Measurements from ENCODE around the gene INSYN2A.

INSYN2A gene

DNA sequence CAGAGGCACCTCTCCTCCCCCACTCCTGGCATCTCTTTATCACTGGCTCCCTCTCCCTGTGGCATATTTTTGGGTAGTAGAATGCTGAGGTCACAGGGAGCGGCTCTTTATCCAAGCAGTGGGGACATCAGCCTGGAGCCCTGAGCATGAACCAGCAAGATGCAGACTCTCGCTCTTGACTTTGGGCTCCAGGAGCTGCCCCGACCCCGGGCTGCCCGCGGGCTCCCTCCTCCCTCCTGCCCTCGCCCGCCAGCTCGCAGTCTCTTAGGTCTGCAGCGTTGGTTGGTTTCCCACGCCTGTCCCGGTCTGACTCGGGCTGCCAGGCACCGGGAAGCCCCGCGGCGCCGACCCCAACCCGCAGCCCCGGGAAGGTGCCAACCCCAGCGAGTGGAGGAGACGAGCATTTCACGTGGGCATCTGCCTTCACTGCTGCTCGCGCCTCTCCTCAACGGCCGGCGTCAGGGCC lies 1.3 kb downstream of the INSYN2A start:
- no peak for DNase-seq

DNA sequence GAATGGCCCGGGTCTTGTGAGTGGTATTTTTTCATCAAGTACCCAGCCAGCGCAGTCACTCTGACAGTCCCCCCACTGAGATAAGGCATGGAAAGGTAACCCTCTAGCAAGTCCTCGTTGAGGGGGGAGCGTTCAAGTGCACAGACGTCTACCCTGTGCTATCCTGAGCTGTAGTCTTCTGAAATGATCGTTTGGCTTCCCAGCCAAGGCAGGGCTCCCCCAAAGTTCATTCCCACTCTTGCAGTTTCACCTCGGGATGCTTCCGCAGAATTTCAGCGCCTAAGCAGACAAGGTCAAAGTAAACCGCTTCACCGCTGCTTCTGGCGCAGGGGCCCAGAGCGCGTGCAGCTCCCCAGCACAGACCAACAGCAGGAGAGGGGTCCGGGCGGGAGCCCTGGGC lies 1.8 kb downstream of the INSYN2A start:
- DNase-seq: no peak

DNA sequence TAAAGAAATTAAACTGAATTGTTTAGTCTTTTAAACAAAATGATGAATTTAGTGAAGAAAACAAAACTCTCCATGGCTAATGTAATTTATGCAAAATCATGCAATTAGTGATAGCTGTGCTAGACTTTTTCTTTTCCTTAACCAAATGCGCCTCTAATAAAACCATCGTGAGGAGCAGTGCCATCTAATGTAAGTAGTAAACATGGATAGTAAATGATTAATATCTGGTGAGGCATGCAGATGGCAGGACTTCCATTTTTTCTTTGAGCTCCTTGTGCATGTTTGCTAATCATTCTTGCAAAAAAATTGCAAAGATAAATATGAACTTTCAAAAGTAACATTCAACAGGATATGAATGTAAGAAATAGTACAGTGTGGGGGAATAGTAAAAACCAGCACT lies 2.3 kb downstream of the INSYN2A start:
- no peak for DNase-seq

DNA sequence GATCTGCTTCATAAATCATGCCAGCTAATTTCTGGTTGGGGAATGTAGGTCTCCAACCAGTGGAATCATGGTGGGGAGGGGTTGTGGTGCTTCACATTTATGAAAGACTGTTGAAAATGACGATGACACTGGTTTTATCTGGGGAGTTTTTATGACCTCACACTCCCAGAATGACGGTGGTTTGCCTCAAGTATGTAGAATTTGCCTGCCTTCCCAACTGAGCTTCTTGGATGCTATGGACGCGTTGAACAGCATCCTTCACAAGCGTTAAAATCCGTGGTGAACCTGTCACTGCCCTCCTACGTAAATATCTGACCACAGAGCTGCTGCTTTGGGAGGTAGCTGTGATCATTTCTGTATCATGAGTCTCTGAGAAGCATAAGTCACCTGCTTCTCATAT lies 3.3 kb downstream of the INSYN2A start:
- no peak for DNase-seq

DNA sequence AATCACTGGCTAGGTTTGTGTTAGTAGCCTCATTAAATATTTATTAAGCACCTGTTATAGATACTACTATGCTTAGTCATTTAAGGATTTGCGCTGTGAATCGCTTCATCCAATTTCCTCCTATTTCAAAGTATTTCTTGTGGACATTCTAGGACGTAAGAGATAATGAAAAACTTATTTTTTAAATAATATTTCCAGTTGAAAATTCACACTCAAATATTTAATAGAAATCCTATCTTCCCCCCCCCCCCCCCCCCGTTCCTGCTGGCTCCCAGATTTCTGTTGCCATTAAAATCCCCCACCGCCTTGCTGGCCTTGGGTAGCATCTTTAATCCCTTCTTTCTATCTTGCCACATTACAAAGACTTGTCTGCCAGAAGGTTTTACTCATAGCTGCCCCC lies 6.0 kb downstream of the INSYN2A start:
- no peak for DNase-seq

DNA sequence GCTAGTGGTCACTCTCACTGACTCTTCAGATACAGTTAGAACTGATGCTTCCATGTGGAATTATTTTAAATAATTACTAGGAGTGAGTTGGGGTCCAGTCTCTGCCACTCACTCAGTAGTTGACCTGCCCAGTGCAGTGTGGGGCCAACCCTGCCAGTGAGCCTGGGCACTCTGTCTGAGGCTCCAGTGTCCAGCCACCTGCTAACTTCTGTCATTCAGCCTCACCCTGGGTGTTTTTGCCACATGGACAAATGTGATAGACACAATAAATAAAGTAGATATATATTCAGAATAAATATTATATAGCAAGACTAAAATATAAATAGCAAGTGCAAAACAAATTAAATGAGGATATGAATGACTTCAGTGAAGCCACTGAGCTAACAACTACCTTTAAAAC lies 7.2 kb downstream of the INSYN2A start:
- DNase-seq: no peak

DNA sequence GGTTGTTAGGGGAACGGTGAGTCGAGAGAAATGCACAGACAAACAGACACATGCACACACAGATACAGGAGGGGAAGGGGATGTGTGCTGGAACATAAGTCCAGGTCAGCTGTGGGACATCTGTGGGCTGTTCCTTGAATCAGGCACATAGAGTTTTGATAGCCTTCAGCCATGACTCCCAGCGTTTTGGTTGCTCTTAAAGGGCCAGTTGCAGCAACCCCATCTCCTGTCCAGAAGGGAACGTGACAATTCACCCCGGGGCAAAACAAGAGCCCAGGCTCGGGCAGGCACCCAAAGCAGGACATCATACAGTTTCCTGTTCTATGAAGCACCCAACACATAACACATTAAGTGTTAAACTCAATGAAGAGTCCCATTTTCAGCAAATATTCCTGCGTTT lies 9.6 kb downstream of the INSYN2A start:
- no peak for DNase-seq

DNA sequence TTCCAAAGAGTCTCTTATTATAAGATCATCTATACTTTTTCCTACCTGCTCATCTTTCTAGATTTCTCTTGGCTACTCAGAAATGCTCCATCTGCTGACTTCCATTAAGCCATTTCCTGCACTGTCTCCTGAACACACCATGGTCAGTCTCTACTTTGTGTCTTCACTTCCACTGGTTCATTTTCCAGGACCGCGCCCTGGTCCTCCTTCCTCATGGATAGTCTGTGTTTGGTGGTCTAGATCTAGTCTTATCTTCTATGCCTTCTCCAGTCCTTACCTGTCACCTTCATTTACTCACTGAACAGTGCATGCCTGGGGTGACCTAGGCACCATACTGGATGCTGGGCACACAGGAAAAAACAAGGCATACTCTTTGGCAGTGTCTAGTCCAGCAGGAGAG lies 11.8 kb downstream of the INSYN2A start:
- DNase-seq: no peak

DNA sequence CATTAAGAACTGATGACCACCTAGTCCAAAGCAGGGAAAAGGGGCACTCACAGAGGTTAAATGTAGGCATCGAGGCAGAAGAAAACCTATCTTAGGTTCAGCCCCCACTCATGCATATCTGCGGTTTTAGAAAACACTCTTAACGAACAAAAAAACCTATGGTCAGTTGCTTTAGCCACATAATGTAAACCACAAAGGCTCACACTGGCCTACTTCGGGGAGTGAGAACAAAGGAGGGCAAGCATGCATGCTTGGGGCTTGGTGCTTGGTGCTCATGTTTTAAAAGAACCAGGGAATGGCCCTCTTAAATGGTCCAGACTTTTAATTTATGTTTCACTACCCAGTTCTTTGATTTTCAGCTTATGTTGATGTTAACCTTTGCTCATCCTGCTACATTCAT lies 14.2 kb downstream of the INSYN2A start:
- no peak for DNase-seq

DNA sequence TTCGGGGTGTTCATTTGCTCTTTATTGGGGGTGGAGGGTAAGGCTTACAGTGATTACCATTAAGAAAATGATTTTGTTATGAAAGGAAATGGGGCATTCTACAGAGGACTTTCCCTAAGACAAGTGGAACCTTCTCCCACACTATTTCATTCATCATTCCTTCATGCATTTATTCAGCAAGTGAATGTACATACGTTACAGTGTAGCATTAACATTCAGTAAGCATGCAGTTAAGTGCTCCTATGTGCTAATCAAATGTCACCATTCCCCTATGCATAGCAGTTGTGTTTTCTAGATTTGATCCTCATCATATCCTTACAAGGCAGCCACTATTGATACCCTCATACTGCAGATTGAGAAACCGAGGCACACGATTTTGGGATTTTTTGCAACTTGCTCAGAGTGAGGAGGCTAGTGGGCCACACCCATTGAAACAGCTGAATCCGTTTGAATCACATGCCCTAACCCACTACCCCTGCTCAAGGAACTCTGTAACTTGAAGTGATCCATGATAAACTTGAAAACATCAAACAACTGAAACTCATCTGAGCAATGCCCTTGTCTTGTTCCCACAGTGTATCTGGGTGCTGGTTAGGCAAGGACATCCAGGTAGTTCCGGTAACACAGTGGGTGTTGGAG lies 16.7 kb downstream of the INSYN2A start:
- no peak for DNase-seq

DNA sequence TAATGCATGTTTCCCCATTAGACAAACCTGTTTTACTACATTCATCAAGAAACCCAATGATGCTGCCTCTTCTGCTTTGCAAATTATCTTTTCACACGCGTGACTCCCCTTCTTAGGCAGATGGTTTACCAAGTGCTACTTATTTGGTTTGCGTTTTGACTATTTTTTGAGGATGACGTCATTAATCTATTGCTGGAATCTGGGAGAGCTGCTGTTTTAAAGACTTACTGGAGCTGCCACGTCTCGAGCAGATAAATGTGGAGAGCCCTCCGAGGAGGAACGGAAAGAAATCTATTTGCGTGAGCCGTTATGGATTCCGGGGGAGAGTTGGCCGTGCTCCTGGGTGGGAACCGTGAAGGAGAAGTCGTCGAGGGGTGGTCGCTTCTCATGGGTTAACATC lies 19.7 kb downstream of the INSYN2A start:
- DNase-seq: no peak

DNA sequence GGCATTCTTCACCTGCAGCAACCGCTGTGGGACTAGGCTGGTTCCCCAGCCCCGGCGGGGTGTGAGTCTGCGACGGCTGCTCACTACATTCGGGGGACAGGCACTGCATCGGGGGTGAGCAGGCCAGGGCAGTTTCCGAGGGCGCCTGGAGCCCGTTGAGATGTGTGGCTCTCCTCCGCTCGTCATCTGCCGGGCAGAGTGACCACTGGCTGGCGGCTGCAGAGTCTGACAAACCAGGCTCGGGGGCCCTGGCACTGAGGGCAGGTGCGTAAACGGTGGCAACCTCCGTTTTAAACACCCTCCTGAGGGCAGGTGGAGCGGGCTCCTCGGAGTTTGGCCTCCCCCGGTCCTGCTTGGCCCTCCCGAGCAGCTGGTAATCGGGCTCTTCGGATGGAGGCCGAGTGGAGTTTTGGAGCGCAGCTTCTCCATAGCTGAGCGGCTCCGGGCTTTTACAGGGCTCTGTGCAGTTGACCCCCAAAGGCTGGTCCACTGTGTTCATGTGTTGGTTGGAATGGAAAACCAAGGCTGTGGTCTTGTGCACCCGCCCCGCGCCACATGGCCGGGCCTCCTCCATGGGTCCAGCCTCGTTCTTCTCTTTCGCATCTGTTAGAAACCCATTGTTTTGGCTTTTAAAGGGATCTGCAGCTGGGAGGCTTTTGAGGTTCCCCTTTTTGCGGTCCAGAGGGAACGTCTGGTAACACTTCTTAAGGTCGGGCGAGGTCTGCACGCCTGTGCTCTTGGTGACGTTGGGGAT lies 20.9 kb downstream of the INSYN2A start:
- no peak for DNase-seq

DNA sequence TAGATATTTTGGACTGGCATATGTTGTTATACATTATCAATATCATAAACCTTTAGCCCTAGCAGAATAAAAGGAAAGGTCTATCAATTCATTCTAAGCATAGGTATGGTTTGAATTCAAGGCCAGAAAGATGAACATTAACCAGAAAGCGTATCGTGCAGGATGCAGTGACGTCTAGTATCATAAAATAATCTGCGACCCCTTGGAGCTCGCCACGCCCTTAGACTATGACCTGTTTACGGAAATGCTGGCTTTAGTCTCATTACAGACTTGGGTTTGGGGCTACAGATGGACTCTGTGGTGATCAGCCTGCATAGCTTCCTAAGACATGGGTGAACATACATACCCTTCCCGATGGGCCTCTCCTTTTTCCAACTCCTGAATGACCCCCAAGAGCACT lies 21.5 kb downstream of the INSYN2A start:
- DNase-seq: no peak

DNA sequence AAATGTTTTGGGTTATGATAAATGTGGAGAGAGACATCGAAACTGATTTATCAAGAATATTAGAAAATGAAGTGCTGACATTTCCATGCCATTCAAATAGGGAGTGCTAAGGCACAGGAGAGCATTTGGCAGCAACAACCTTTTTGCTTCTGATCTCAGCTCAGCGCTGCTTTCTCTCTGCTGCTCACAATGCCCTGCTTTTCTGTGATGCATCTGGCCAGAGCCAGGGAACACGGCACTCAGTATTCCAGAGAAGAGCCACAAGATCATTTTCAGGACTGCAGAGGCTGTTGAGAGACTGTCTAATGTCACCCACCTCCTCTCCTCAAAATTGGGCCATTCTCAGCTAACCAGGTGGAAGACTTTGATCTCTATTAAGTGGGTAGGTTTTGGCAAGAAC lies 28.1 kb downstream of the INSYN2A start:
- no peak for DNase-seq

DNA sequence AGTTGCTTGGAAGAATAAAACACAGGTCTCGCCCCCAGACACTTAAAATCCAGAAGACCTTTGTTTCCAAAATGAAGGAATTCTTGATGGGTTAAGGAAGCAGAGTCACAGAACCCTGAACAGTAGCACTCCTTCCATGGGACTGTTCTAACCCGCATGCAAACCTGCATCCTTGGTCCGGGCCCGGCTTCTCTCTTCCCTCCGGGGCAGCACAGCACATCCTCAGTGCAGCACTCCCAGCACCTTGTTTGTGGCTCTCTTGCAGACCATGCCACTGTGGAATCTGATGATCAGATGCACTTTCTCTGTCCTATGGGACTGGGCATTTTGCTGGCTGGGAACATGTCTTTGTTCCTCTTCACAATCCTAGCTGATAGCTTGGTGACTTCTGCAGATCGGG lies 33.5 kb downstream of the INSYN2A start:
- DNase-seq: no peak

DNA sequence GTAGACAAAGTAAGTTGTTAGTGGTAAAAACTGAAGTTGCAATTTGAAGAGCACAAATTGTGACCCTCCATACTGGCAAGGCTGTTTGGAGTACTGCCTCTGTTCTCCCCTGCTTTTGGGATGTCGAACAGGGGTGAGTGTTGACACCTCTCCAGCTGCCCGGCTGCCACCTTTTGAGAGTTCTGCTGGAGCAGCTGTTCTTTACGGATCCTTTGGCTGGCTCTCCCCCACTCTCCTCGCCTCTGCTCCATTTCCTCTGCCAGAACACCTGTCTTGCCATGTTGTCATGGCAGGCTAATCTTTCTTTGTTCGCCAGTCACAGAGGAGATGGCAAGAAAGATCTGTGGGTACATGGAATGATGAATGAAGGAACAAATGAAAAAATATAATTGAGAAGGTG lies 34.9 kb downstream of the INSYN2A start:
- DNase-seq: no peak

DNA sequence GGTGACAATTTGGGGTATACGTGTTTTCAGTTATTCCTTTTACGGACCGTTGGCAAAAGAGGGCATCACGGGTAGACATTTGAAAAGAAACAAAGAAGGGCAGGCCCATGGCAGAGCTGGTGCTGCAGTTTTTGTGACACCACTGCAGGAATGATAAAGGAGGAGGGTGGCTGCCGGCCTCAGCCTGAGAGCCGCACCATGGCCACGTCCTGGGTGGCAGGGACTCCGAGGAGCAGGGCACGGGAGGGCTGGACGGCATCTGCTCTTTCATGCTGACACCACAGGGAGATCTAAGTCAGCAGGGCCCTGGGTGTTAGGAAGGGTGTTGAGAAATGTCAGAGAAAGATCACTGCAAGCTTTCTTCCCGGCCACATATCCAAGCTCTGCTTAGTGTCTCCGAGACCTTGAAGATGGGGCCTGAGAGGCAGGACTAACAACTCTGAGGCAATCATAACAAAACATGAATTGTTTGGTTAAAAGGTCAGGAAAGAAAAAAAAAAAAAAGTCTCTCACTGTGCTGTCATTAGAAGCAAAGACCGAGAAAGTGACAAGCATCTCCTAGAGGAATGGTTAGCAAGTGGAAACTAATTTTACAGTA lies 36.6 kb downstream of the INSYN2A start:
- DNase-seq: no peak

DNA sequence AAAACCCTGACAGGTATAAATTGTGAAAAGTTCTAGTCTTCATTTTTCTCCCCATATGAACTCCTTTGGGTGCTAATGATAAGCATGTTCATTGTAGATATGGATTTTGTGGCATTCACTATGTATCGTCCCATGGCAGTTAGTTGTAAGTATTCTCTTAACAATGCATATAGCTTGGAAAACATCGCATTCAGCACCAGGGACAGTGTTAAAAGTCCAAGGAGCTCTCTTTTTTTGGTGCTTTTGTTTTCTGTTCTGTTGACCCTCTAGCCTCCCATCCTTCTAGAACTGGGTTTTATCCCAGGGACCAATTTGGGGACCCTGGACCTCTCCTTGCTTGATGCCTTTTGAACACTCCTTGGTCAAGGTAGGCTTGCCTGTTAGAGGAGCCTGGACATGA lies 37.7 kb downstream of the INSYN2A start:
- DNase-seq: no peak

DNA sequence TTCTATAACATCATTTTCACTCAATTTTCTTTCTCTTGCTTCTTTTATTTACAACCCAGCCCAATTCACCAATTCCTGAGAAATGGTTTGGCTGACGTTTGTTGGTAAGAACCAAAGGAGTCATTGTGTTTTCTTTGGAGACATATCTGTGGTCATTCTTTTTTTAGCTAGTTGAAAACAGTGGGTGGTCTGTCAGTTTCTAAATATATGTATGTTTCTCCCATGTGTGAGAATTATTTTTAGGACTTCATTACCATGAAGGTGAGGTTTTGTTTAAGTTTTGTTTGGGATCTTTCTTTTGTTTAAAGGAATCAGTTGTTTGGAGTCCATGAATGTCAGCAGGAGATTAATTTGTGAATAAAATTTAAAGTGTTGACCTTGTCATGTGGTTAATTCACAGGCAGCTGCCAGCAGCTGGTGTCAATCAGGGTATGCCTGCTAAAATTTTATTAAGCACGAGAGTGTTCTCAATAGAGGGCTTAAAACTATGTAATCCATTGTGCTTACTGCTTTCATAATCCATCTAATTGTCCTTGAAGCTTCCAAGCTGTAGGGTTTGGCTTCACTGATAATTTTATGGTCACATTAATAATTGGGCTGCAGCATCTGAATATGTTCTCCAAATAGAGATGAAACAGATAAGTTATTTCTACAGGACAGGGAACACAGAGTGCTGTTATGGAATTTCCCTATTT lies 38.7 kb downstream of the INSYN2A start:
- no peak for DNase-seq

DNA sequence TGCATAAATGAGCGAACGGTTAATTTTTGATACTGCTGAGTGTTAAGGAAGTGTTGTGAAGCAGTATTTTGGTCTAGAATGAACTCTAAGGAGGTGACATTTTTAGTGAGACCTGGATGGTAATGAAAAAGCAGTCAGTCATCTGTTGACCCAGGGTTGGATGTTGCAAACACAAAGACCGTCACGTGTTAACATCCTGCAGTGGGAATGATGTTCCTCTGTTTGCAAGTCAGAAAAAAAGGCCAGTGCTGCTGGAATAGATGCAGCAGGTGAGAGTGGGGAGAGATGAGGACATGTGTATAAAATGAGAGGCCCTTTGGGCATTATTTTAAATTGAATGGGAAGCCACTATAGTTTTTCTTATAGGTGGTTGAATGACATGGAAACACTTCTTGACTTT lies 39.3 kb downstream of the INSYN2A start:
- no peak for DNase-seq

DNA sequence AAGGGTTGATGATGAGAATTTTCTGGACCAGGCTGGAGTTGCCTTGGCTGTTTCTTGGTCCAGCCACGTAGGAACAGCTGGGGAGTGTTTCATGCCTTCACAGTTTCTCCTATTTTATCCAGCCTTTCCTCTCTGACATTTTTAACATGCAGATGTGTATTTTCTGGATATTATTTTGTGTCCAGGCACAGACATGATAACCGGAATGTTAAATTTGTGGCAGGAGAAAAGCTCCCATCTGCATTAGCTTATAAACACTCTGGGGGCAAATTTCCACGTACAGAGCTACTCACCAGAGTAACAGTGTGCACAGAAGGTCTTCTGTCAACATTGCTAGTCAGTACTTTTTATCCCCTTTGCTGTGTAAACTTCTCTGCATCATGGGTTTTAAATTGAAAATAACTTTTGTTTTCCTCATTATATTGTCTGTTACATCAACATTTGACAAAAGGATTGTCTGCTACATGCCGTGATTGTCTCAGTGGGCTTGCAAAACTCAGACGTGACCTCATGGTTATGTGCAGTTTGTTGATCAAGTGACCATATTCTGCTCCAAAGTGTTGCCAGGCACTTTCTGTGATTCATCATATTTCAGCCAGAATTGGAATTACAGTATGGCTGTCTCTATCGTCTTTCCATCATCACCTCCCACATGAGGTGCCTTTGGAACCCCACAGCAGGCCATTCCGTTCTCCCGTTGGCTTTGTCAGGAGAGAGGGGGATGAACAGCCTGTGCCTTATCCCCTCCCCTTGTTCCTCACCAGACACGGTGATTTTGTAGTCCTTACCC lies 41.4 kb downstream of the INSYN2A start:
- no peak for DNase-seq

DNA sequence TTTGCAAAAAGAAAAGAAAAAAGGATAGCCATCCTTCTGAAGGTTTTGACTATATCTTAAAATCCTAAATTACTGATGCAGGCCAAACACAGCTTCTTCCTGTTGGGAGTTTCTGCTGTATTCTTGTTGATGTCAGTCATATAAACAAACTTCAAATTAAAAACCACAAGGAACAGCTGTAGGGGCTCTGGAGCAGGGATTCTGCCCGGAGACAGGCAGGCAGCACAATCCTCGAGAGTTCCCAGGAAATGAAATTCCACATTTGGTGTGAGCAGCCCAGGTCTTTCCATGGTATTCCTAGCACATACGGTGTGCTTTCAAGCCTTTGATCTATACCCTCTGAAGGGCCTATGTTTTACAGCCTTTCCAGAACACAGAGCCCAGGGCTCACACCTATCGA lies 43.2 kb downstream of the INSYN2A start:
- DNase-seq: no peak

Measured in activated naive CD4-positive, alpha-beta T cell (primary cell).